Stomach (tissue), 4 donors: ENCODE data around the gene MAPKAPK3.

Experiments used
- CTCF ChIP-seq, 7 experiments: fragments of 450-650 bp in 4 of 7; fragments of 200-600 bp in 3 of 7; sonication (generic) in 3 of 7; IDR thresholded peaks; one replicate each; pipeline ENCODE4 v1.5.1; 2016 to 2019; ENCODE audit warnings: antibody characterized with exemption in 7 of 7, control low read depth in 2 of 7, mild to moderate bottlenecking in 1 of 7
- POLR2A ChIP-seq, 4 donors: fragments of 450-650 bp; IDR thresholded peaks; one replicate each; pipeline ENCODE4 v1.6.1; 2016; ENCODE audit warnings: antibody characterized with exemption in 4 of 4, control low read depth in 2 of 4, mild to moderate bottlenecking in 1 of 4, moderate library complexity in 1 of 4
- POLR2AphosphoS5 ChIP-seq, 3 donors: sonication (generic); formaldehyde crosslinking; IDR thresholded peaks; one replicate each; pipeline ENCODE4 v1.6.1; 2016; ENCODE audit warnings: antibody characterized with exemption in 3 of 3

GRCh38 chr3:50611464-50612233 is 5.3 kb upstream of the MAPKAPK3 start, which contains the start of gene CISH:
- TF ChIP-seq CTCF (IDR thresholded peaks at IDR 0.05), result peak in 2 of 7 experiments; percentile 5 to 8
- TF ChIP-seq POLR2A (IDR thresholded peaks at IDR 0.05), result peak in 1 of 4 donors; percentile 46
- peak; percentile 20 to 94 (median 84) for TF ChIP-seq POLR2AphosphoS5 (IDR thresholded peaks at IDR 0.05)
